ENCODE data around the gene LOXL1.

The LOXL1 gene

GRCh38 chr15:73897441-73898261 is 28.6 kb upstream of the LOXL1 start:
- H3K4me3 ChIP-seq (ENCODE audit: low read depth, low read length), result no peak overlapping the region
- DNase-seq (ENCODE audit: low read depth), result peak; percentile 62

- no peak for DNase-seq (ENCODE audit: low read depth)
Observed at GRCh38 chr15:73899197-73900094, 26.8 kb upstream of the LOXL1 start.

GRCh38 chr15:73900095-73900712 is 26.1 kb upstream of the LOXL1 start:
- DNase-seq (ENCODE audit: low read depth), result no peak

More at GRCh38 chr15:73899197-73900094, 26.8 kb upstream of the LOXL1 start:
- H3K4me3 ChIP-seq (ENCODE audit: low read depth, low read length), result no peak overlapping the region

GRCh38 chr15:73901126-73901810 is 25.0 kb upstream of the LOXL1 start:
- H3K4me3 ChIP-seq (ENCODE audit: low read depth, low read length), result no peak overlapping the region
- DNase-seq (ENCODE audit: low read depth), result no peak

More at GRCh38 chr15:73900095-73900712, 26.1 kb upstream of the LOXL1 start:
- no peak overlapping the region for H3K4me3 ChIP-seq (ENCODE audit: low read depth, low read length)

- no peak for DNase-seq (ENCODE audit: low read depth)
- H3K4me3 ChIP-seq (ENCODE audit: low read depth, low read length), result no peak overlapping the region
Observed at GRCh38 chr15:73902121-73903020, 23.9 kb upstream of the LOXL1 start.

- no peak for DNase-seq (ENCODE audit: low read depth)
- H3K4me3 ChIP-seq (ENCODE audit: low read depth, low read length), result no peak overlapping the region
Observed at GRCh38 chr15:73904026-73904815, 22.0 kb upstream of the LOXL1 start.

GRCh38 chr15:73905225-73905827 is 20.9 kb upstream of the LOXL1 start:
- H3K4me3 ChIP-seq (ENCODE audit: low read depth, low read length), result no peak overlapping the region
- no peak for DNase-seq (ENCODE audit: low read depth)

- H3K4me3 ChIP-seq (ENCODE audit: low read depth, low read length), result no peak overlapping the region
- no peak for DNase-seq (ENCODE audit: low read depth)
Observed at GRCh38 chr15:73906346-73907034, 19.8 kb upstream of the LOXL1 start.

- no peak for DNase-seq (ENCODE audit: low read depth)
Observed at GRCh38 chr15:73907035-73907408, 19.2 kb upstream of the LOXL1 start.

GRCh38 chr15:73908030-73908821 is 18.0 kb upstream of the LOXL1 start:
- no peak overlapping the region for H3K4me3 ChIP-seq (ENCODE audit: low read depth, low read length)
- no peak for DNase-seq (ENCODE audit: low read depth)

More at GRCh38 chr15:73907035-73907408, 19.2 kb upstream of the LOXL1 start:
- H3K4me3 ChIP-seq (ENCODE audit: low read depth, low read length), result no peak overlapping the region

- no peak for DNase-seq (ENCODE audit: low read depth)
Observed at GRCh38 chr15:73908822-73909122, 17.5 kb upstream of the LOXL1 start.

GRCh38 chr15:73909651-73910050 is 16.6 kb upstream of the LOXL1 start:
- DNase-seq (ENCODE audit: low read depth), result no peak

More at GRCh38 chr15:73908822-73909122, 17.5 kb upstream of the LOXL1 start:
- no peak overlapping the region for H3K4me3 ChIP-seq (ENCODE audit: low read depth, low read length)

GRCh38 chr15:73910522-73911303 is 15.5 kb upstream of the LOXL1 start:
- H3K4me3 ChIP-seq (ENCODE audit: low read depth, low read length), result no peak overlapping the region
- no peak for DNase-seq (ENCODE audit: low read depth)

More at GRCh38 chr15:73909651-73910050, 16.6 kb upstream of the LOXL1 start:
- H3K4me3 ChIP-seq (ENCODE audit: low read depth, low read length), result no peak overlapping the region

- DNase-seq (ENCODE audit: low read depth), result no peak
- H3K4me3 ChIP-seq (ENCODE audit: low read depth, low read length), result no peak overlapping the region
Observed at GRCh38 chr15:73912030-73912596, 14.1 kb upstream of the LOXL1 start.

- no peak overlapping the region for H3K4me3 ChIP-seq (ENCODE audit: low read depth, low read length)
- DNase-seq (ENCODE audit: low read depth), result no peak
Observed at GRCh38 chr15:73914145-73914544, 12.1 kb upstream of the LOXL1 start.

Measured in skeletal muscle cell (primary cell).